ENCODE data around the gene RGS12.

DNA sequence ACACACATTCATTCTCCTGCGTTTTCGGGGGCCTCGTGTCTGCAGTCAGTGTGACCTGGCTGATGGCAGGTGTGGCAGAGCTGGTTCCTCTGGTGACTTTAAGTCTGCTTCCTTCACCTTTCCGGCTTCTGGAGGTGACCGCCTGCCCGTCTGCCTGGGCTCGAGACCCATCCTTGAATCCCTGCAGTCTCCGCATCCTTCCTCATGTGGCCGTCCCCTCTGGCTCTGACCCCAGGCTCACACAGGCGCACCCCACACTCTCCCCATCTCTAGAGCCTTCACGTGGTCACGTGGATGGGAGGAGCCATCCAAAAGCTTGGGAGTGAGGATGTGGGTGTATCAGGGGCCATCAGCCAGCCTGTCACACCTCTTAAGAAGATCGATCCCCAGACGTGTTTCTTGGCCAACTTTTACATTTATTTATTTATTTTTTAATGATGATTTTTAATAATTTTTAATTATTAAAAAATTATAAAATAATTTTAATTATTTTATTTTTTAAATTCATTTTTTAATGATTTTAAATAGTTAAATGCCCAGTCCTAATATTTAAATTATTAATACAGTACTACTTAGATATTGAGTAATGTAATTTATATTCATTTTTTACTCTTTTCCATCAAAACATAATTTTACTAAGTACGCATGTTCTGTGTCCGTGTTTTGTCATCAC, 20.9 kb downstream of the RGS12 start:
- TF ChIP-seq CTCF (IDR thresholded peaks at IDR 0.05) (no peak), POLR2A (IDR thresholded peaks at IDR 0.05) (no peak)
